HG03159 (cell line): ENCODE measurements around the gene NOTCH3.

Source experiments
- ATAC-seq: cut with Tn5 transposase; IDR thresholded peaks from one replicate; pipeline ENCODE4 v1.9.1; 2021; ENCODE audit warnings: mild to moderate bottlenecking, moderate library complexity; ENCODE audit not compliant: unreplicated experiment

NOTCH3 gene

GRCh38 chr19:15236886-15237285, 36.1 kb upstream of the NOTCH3 start:
- ATAC-seq = no peak

GRCh38 chr19:15235781-15236180, 35.0 kb upstream of the NOTCH3 start:
- no peak for ATAC-seq

- no peak for ATAC-seq
These were observed 33.8 kb upstream of the NOTCH3 start for GRCh38 chr19:15234431-15235130.

- ATAC-seq = no peak
These were observed 30.5 kb upstream of the NOTCH3 start for GRCh38 chr19:15231271-15231670.

GRCh38 chr19:15227261-15227660, 26.5 kb upstream of the NOTCH3 start:
- no peak for ATAC-seq

- no peak for ATAC-seq
These were observed 25.0 kb upstream of the NOTCH3 start for GRCh38 chr19:15225760-15226159.

- ATAC-seq = no peak
These were observed 23.0 kb upstream of the NOTCH3 start for GRCh38 chr19:15223649-15224361.

- peak; percentile 81 for ATAC-seq
These were observed 22.2 kb upstream of the NOTCH3 start for GRCh38 chr19:15222738-15223648.

- no peak for ATAC-seq
These were observed 20.0 kb upstream of the NOTCH3 start for GRCh38 chr19:15220833-15221232.

- no peak for ATAC-seq
These were observed 17.7 kb upstream of the NOTCH3 start for GRCh38 chr19:15218501-15218900.

GRCh38 chr19:15216363-15216762, 15.6 kb upstream of the NOTCH3 start:
- ATAC-seq = no peak

GRCh38 chr19:15213715-15214381, 13.1 kb upstream of the NOTCH3 start:
- no peak for ATAC-seq

- ATAC-seq = no peak
These were observed 11.9 kb upstream of the NOTCH3 start for GRCh38 chr19:15212711-15213110.

GRCh38 chr19:15210323-15210781, 9.6 kb upstream of the NOTCH3 start:
- ATAC-seq = no peak

GRCh38 chr19:15201374-15202023, 704 bp upstream of the NOTCH3 start:
- no peak for ATAC-seq

- no peak for ATAC-seq
These were observed 888 bp downstream of the NOTCH3 start for GRCh38 chr19:15199661-15200552.

- ATAC-seq = no peak
These were observed 1.7 kb downstream of the NOTCH3 start for GRCh38 chr19:15198951-15199660.

GRCh38 chr19:15197942-15198341, 2.9 kb downstream of the NOTCH3 start:
- no peak for ATAC-seq
